ENCODE measurements around the gene QSOX1.

The QSOX1 gene

DNA sequence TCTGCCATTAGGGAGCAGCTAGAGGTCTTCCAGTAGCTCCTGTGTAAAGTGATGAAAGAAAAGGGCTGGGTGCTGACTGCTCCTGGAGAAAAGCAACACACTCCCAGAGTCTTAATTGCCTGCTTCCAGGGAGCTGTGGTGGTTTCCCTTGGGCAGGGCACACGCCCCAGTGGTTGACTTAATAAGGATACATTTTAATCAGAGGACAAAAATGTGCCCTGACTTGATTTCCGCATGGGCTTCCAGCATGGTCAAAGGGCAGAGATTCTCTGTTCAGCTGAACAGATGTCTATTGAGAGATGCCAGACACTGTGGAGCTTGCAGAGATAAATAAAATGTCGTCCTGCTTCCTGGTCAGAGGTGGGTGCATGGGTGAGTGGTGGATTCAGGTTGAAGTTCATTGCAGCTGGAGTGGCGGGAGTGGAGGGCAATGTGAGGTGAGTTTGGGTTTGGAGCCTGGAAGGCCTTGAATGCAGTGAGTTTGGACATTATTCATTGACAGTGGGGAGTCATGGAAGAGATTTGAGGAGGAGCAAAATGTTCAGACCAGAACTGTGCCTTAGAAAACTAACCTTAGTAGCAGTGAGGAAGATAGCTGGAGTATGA is 16.0 kb downstream of the QSOX1 start:
- no peak for DNase-seq

GRCh38 chr1:180171691-180172090 is 17.0 kb downstream of the QSOX1 start:
- DNase-seq = no peak

GRCh38 chr1:180173451-180173850 is 18.8 kb downstream of the QSOX1 start:
- DNase-seq = no peak

DNA sequence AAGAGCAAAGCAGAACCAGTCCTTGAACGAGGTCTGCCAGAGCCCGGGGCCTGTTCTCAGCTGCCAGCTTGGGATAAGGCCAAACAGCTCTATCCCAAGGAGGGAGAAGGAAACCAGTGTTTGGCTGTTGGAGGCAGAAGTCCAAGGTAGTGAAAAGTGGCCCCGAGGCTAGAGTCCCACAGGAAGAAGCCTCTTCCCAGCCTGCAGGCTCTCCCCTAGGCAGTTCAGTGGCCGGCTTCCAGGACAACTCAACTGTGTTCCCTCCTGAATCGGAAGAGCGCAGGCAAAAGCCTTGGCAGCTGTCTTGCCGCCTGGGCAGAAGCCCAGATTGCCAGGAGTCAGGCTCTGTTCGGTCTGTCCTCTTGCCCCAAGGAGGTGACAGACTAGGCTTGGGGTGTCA is 19.3 kb downstream of the QSOX1 start:
- DNase-seq = no peak

GRCh38 chr1:180175291-180175690 is 20.6 kb downstream of the QSOX1 start:
- DNase-seq = no peak

DNA sequence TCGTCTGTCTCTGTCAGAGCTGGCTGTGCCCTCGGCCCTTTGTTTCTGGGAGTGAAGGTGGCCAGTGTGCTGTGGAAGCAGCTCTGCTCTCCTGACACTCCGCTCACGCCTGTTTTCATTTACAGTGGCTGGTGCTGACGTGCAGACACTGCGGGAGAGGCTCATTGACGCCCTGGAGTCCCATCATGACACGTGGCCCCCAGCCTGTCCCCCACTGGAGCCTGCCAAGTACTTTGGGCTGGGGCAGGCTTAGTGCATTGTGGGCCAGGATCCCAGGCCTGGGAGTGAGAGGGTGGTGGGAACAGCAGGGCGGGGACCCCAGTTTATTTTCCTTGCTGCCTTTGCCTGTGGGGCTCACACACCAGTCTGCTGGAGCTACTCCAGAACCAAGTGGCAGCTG is 21.1 kb downstream of the QSOX1 start:
- DNase-seq = no peak

- DNase-seq = no peak
Observed at GRCh38 chr1:180176965-180177364, 22.3 kb downstream of the QSOX1 start.

- DNase-seq = no peak
Observed at GRCh38 chr1:180177931-180178330, 23.3 kb downstream of the QSOX1 start.

GRCh38 chr1:180178511-180179161 is 24.0 kb downstream of the QSOX1 start:
- peak; percentile 75 for DNase-seq

GRCh38 chr1:180179162-180179957 is 24.7 kb downstream of the QSOX1 start:
- no peak for DNase-seq

DNA sequence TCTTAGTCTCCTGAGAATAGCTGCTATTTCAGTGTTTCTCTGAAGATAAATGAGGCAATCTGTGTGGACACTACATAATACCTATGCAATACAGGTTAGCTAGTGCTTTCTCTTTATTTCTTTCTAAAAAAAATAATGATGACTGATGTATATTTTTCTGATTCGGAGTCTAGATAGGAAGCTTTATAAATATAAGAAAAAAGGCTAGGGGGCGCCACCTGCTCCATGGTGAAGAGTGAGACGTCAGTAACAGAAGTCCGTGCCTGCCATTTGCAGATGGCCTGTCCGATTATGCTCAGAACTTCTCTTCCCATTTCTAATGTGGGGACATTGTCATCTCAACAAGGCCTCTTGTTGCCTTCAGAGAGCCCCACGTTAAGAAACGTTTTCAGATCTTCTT is 26.4 kb downstream of the QSOX1 start:
- DNase-seq = peak; percentile 62

DNA sequence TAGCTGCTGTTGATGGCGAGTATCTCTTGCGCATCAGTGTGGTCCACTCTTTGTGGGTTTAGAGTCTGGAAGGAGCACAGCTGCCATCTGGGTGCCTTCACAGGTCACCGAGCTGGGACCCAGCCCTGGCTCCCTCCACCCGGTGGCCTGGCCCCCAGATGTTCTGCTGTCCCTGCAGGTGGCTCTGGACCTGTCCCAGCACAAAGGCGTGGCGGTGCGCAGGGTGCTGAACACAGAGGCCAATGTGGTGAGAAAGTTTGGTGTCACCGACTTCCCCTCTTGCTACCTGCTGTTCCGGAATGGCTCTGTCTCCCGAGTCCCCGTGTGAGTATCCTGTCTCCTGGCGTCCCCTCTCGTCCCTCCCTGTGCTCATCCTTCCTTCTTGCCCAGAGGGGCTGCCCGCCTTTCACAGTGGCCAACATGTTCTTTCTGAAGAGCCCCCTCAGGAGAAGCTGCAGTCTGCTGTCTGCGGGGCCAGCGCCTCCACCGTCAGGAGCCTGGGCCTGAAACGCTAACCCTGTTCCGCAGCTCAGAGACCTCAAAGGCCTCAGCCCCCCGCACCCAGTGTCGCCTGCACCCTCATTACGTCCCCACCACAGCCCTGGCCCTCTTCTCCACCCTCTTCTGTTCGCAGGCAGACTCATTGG is 27.4 kb downstream of the QSOX1 start:
- no peak for DNase-seq

DNA sequence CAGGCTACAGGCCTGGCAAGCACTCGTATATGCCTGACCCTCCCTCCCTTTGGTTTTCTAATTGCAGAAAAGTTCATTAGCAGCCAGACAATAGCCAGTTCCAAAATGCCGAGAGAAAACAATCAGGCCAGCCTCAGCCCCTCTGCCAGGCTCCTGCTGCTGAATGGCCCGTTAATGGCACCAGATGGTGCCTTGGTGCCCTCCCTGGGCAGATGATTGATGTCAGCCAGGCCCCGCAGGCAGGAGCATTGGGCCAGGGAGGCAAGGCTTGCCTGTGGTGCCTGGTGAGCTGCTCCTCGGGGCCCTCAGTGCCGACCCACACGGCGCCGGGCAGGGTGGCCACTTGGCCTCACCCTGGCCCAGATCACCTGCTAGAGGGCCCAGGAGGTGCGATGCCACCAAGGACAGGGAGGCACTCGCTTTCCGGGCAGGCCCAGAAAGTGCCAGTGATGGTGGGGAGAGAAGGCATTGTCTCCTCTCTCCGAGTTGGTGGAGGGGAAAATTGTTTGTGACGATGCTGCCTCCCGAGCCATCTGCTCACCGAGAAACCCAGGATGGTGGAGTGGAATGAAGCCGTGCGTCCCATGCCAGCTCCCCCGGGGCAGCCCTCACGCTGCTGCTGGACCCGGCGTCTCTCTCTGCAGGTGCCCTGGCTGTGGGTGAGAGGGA is 28.1 kb downstream of the QSOX1 start:
- DNase-seq = no peak

DNA sequence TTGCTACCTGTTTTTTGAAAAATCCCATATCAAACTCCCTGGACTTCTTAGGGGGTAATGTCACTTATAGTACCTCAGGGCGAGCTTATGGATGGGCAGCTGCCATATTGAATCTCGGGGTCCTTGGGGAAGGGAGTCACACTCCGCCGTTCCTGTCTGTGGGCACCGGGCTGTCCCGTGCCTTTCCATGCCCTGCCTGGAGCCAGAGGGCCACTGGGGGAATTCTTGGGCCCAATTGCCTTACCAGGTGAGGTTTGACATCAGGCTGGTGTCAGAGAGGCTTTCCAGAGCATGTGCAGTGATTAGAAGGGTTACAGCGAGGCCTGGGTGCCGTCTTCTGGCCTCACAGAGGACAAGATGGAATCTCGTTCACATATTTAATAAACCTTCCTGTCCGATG is 28.8 kb downstream of the QSOX1 start:
- DNase-seq = no peak

DNA sequence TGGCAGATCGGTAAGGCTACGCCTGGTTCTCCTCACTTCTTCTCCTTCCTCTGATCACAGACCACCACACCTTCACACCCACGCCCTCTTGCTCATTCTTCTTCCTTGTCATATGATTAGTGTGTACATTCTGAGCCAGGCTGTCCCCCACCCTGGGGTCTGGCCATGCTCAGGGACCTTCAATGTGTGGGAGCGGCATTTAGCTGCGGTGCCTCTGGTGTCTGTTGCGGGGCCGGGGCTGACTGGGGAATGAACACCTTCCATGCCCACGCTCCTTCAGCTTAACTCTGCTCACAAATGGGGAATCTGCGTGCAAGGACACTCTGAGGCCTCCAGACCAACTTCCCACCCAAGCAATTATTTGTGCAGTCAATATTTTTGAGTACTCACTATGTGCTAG is 29.4 kb downstream of the QSOX1 start:
- no peak for DNase-seq

GRCh38 chr1:180185281-180185680 is 30.6 kb downstream of the QSOX1 start:
- DNase-seq = no peak

DNA sequence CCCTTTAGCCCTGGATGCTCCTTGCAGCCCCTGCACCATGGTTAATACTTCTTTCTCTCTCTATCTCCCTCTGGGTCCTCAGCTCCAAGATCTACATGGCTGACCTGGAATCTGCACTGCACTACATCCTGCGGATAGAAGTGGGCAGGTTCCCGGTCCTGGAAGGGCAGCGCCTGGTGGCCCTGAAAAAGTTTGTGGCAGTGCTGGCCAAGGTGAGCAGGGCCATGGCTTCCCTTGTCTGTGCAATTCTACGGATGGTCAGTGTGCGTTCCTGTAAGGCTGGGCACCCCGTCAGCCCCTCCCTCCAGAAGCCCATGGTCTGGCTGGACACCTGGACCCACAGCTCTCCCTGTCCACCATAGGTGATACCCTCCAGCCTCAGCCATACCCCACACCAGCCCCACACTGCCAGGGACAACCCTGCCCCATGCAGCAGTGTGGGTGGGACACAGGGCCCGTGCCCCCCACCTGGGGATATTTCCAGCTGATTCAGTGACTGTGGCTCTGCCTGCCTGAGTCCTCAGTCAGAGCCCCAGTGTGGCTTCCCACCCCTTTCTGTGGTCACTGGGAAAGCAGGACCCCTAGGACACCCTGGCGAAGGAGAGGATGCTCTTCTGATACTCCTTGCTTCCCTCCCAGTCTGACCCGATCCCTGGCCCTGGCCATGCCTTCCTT is 31.4 kb downstream of the QSOX1 start:
- DNase-seq = no peak

DNA sequence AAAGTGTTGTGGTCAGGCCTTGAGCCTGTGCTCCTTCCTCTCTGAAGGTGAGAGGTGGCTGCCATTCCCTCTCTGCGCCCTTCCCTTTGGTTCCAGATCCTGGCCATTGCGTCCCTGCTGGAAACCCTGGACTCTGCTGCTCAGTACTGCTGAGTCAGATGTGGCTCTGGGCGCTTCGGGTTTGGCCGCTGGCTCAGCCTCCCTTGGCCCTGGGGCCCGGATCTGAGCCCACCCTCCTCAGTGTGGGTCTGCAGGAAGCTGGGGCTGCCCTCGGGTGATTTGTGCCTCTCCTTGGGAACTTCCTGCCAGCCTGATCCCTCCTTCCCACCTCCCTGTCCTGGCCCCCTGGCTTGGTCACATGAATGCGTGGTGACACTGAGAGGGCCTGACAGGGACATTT is 32.2 kb downstream of the QSOX1 start:
- DNase-seq = no peak

DNA sequence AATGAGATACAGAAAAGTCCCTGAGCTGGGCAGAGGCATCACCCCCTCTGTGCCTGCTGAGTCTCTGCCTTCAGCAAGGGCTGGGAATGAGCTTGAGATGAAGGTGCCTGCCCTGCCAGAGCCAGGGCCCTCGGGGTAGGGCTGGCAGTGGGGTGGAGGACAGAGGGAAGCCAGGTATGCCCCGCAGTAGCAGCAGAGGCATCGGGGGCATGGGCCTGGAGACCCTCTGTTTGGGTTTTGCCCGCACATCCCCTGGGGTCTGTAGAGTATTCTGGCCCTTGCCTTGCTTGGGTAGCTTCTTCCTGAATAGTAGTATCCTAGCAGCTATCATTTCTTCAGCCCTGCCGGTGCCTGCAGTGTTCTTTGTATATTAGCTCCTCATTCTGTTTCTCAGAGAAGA is 33.0 kb downstream of the QSOX1 start:
- no peak for DNase-seq

- DNase-seq = peak; percentile 66
Observed at GRCh38 chr1:180188091-180188506, 33.4 kb downstream of the QSOX1 start.

DNA sequence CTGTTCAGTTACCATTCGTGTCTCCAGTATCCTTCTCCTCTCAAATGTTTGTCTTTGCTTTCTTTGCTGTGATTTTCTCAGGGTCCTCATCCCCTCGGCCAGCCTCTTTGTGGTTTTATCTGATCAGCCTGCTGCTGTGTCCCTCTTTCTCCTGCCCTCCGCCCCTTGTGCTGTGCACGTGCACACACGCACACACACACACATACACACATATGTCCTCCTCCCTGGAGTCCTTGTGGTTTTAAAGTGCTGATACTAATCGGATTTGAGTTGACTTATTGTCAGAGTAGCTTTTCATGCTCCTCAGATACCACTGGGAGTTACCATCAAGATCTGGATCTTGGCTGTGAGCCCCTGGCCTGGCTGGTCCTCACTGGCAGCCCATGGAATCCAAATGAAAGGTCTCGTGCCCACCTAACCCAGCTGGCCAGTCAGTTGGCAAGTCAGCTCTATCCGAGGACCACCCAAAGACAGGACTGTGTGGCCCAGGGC is 34.1 kb downstream of the QSOX1 start:
- DNase-seq = peak; percentile 42

- DNase-seq = no peak
Observed at GRCh38 chr1:180190091-180190490, 35.4 kb downstream of the QSOX1 start.
